NK-92 treated with Interleukin-12 subunit alpha and Interleukin-12 subunit beta, amount 100 ng/mL, for 24 hours (cell line): ENCODE data around the gene FRMD8.

Experiments used
- DNase-seq: peaks from one replicate; lab custom pipeline; 2025; lab: John Stamatoyannopoulos, UW

The FRMD8 gene

GRCh38 chr11:65425105-65425970 lies 38.9 kb downstream of the FRMD8 start:
- peak; percentile 76 for DNase-seq

GRCh38 chr11:65425971-65426838 lies 39.8 kb downstream of the FRMD8 start:
- no peak for DNase-seq

GRCh38 chr11:65426839-65427690 lies 40.6 kb downstream of the FRMD8 start:
- no peak for DNase-seq

GRCh38 chr11:65427691-65428577 lies 41.5 kb downstream of the FRMD8 start:
- DNase-seq = no peak

GRCh38 chr11:65428578-65429067 lies 42.2 kb downstream of the FRMD8 start:
- no peak for DNase-seq

- no peak for DNase-seq
These were observed 42.7 kb downstream of the FRMD8 start for GRCh38 chr11:65429068-65429681.

GRCh38 chr11:65429724-65430405 lies 43.4 kb downstream of the FRMD8 start:
- peak; percentile 56 for DNase-seq

- no peak for DNase-seq
These were observed 44.2 kb downstream of the FRMD8 start for GRCh38 chr11:65430406-65431217.

- no peak for DNase-seq
These were observed 45.1 kb downstream of the FRMD8 start for GRCh38 chr11:65431451-65432099.

- DNase-seq = no peak
These were observed 45.7 kb downstream of the FRMD8 start for GRCh38 chr11:65432100-65432650.

GRCh38 chr11:65432686-65433582 lies 46.5 kb downstream of the FRMD8 start:
- no peak for DNase-seq

- no peak for DNase-seq
These were observed 47.2 kb downstream of the FRMD8 start for GRCh38 chr11:65433657-65434056.

GRCh38 chr11:65434057-65434666 lies 47.7 kb downstream of the FRMD8 start:
- no peak for DNase-seq

GRCh38 chr11:65434667-65435410 lies 48.4 kb downstream of the FRMD8 start:
- no peak for DNase-seq

GRCh38 chr11:65435411-65435931 lies 49.0 kb downstream of the FRMD8 start:
- DNase-seq = no peak
